ENCODE data around the gene DDX49.
"Not testable (repeated sequence)": the region's sequence is repeated elsewhere in the genome, so short reads cannot be mapped to it uniquely, and the experiment has no call there.

Gene DDX49

GRCh38 chr19:18895824-18896341 is 23.6 kb upstream of the DDX49 start, which contains the start of gene CERS1:
Gene CERS1, minus strand, starts transcription at chr19:18896158. Its CDS starts 86 bp downstream, at chr19:18896072.
- DNase-seq = peak in 42 of 58 donors; percentile 13 to 75 (median 54)

GRCh38 chr19:18896421-18896841 is 23.1 kb upstream of the DDX49 start:
- peak in 48 of 58 donors; percentile 7 to 72 (median 46) for DNase-seq

GRCh38 chr19:18897094-18898029 is 22.2 kb upstream of the DDX49 start:
- DNase-seq = no peak

- peak in 8 of 58 donors; percentile 9 to 36 (median 28) for DNase-seq
These were observed 21.4 kb upstream of the DDX49 start for GRCh38 chr19:18898081-18898606.

GRCh38 chr19:18898607-18899408 is 20.7 kb upstream of the DDX49 start:
- DNase-seq = peak in 1 of 58 donors; percentile 34

- DNase-seq = no peak
These were observed 19.6 kb upstream of the DDX49 start for GRCh38 chr19:18899624-18900560.

- no peak for DNase-seq
These were observed 18.6 kb upstream of the DDX49 start for GRCh38 chr19:18900700-18901481.

- no peak for DNase-seq
These were observed 18.0 kb upstream of the DDX49 start for GRCh38 chr19:18901491-18901890.

GRCh38 chr19:18902519-18902918 is 17.0 kb upstream of the DDX49 start:
- not testable (repeated sequence) for DNase-seq

- DNase-seq = no peak
These were observed 16.1 kb upstream of the DDX49 start for GRCh38 chr19:18903156-18904037.

- DNase-seq = peak in 52 of 58 donors; percentile 31 to 95 (median 72)
These were observed 15.0 kb upstream of the DDX49 start for GRCh38 chr19:18904334-18905057.

GRCh38 chr19:18905058-18905456 is 14.5 kb upstream of the DDX49 start:
- no peak for DNase-seq

GRCh38 chr19:18905513-18906236 is 13.8 kb upstream of the DDX49 start:
- DNase-seq = peak in 2 of 58 donors; percentile 31 to 64

GRCh38 chr19:18906605-18907519 is 12.7 kb upstream of the DDX49 start:
- peak in 55 of 58 donors; percentile 21 to 96 (median 82) for DNase-seq

- peak in 19 of 58 donors; percentile 12 to 64 (median 30) for DNase-seq
These were observed 10.4 kb upstream of the DDX49 start for GRCh38 chr19:18908917-18909619.
